ENCODE results near the gene ENOX1.

Gene ENOX1

GRCh38 chr13:43206838-43207237 is 579.9 kb downstream of the ENOX1 start (continued):
- TF ChIP-seq POU6F1 (CRISPR knock-in tag; IDR thresholded peaks at IDR 0.05; ENCODE audit: borderline replicate concordance, low read depth) (no peak), PPARA (CRISPR knock-in tag; IDR thresholded peaks at IDR 0.05; ENCODE audit: borderline replicate concordance) (no peak), GLIS3 (CRISPR knock-in tag; IDR thresholded peaks at IDR 0.05) (no peak), BACH2 (CRISPR knock-in tag; IDR thresholded peaks at IDR 0.05; ENCODE audit: borderline replicate concordance) (no peak), TCF4 (CRISPR knock-in tag; IDR thresholded peaks at IDR 0.05; ENCODE audit: borderline replicate concordance) (no peak), ZNF8 (CRISPR knock-in tag; IDR thresholded peaks at IDR 0.05) (no peak), TOX (CRISPR knock-in tag; IDR thresholded peaks at IDR 0.05; ENCODE audit: borderline replicate concordance) (no peak), ZFP30 (CRISPR knock-in tag; IDR thresholded peaks at IDR 0.05) (no peak)

GRCh38 chr13:43205416-43205815 is 581.4 kb downstream of the ENOX1 start:
- no peak for ATAC-seq

GRCh38 chr13:43204591-43204990 is 582.2 kb downstream of the ENOX1 start:
- ATAC-seq, result no peak
- TF ChIP-seq TCF4 (CRISPR knock-in tag; IDR thresholded peaks at IDR 0.05; ENCODE audit: borderline replicate concordance) (no peak), TOX (CRISPR knock-in tag; IDR thresholded peaks at IDR 0.05; ENCODE audit: borderline replicate concordance) (no peak), POU6F1 (CRISPR knock-in tag; IDR thresholded peaks at IDR 0.05; ENCODE audit: borderline replicate concordance, low read depth) (no peak), TSHZ2 (CRISPR knock-in tag; IDR thresholded peaks at IDR 0.05) (no peak), BACH2 (CRISPR knock-in tag; IDR thresholded peaks at IDR 0.05; ENCODE audit: borderline replicate concordance) (no peak), GLIS3 (CRISPR knock-in tag; IDR thresholded peaks at IDR 0.05) (no peak), ZFP30 (CRISPR knock-in tag; IDR thresholded peaks at IDR 0.05) (no peak), CSDC2 (CRISPR knock-in tag; IDR thresholded peaks at IDR 0.05) (no peak), PPARA (CRISPR knock-in tag; IDR thresholded peaks at IDR 0.05; ENCODE audit: borderline replicate concordance) (no peak), ZC3H10 (CRISPR knock-in tag; IDR thresholded peaks at IDR 0.05) (no peak), SNAI2 (CRISPR knock-in tag; IDR thresholded peaks at IDR 0.05) (no peak), OSR1 (CRISPR knock-in tag; IDR thresholded peaks at IDR 0.05) (no peak), CSRNP3 (CRISPR knock-in tag; IDR thresholded peaks at IDR 0.05) (no peak), ZFP3 (CRISPR knock-in tag; IDR thresholded peaks at IDR 0.05) (no peak), ESRRG (CRISPR knock-in tag; IDR thresholded peaks at IDR 0.05) (no peak), RARB (CRISPR knock-in tag; IDR thresholded peaks at IDR 0.05) (no peak)

More at GRCh38 chr13:43205416-43205815, 581.4 kb downstream of the ENOX1 start:
- no peak for TF ChIP-seq SNAI2 (CRISPR knock-in tag; IDR thresholded peaks at IDR 0.05)
- TF ChIP-seq ZFP3 (CRISPR knock-in tag; IDR thresholded peaks at IDR 0.05), result no peak
- no peak for TF ChIP-seq PPARA (CRISPR knock-in tag; IDR thresholded peaks at IDR 0.05; ENCODE audit: borderline replicate concordance)
- TF ChIP-seq TCF4 (CRISPR knock-in tag; IDR thresholded peaks at IDR 0.05; ENCODE audit: borderline replicate concordance), result no peak
- TF ChIP-seq TSHZ2 (CRISPR knock-in tag; IDR thresholded peaks at IDR 0.05), result no peak
- no peak for TF ChIP-seq ISL1 (CRISPR knock-in tag; IDR thresholded peaks at IDR 0.05)
- no peak for TF ChIP-seq ESRRG (CRISPR knock-in tag; IDR thresholded peaks at IDR 0.05)
- no peak for TF ChIP-seq POU6F1 (CRISPR knock-in tag; IDR thresholded peaks at IDR 0.05; ENCODE audit: borderline replicate concordance, low read depth)
- TF ChIP-seq ZNF70 (CRISPR knock-in tag; IDR thresholded peaks at IDR 0.05), result no peak
- no peak for TF ChIP-seq ZFP30 (CRISPR knock-in tag; IDR thresholded peaks at IDR 0.05)
- no peak for TF ChIP-seq BACH2 (CRISPR knock-in tag; IDR thresholded peaks at IDR 0.05; ENCODE audit: borderline replicate concordance)
